Nucleus accumbens (tissue), 56 donors: ENCODE data around the gene CCIN.

ENCODE experiments used
- DNase-seq, 56 donors: peaks; one replicate each; lab custom pipeline; 2025; lab: John Stamatoyannopoulos, UW

Gene CCIN

GRCh38 chr9:36140086-36141084, 28.8 kb upstream of the CCIN start:
- DNase-seq = no peak

- DNase-seq = peak in 13 of 56 donors; percentile 13 to 61 (median 29)
Measured at GRCh38 chr9:36141288-36141687, 27.9 kb upstream of the CCIN start.

GRCh38 chr9:36141761-36142160, 27.4 kb upstream of the CCIN start:
- DNase-seq = no peak

- peak in 8 of 56 donors; percentile 18 to 39 (median 28) for DNase-seq
Measured at GRCh38 chr9:36142510-36143244, 26.5 kb upstream of the CCIN start.

GRCh38 chr9:36143245-36143641, 25.9 kb upstream of the CCIN start:
- no peak for DNase-seq

- no peak for DNase-seq
Measured at GRCh38 chr9:36144309-36145232, 24.6 kb upstream of the CCIN start.

- no peak for DNase-seq
Measured at GRCh38 chr9:36145970-36146369, 23.2 kb upstream of the CCIN start.

- no peak for DNase-seq
Measured at GRCh38 chr9:36146651-36147050, 22.5 kb upstream of the CCIN start.

- no peak for DNase-seq
Measured at GRCh38 chr9:36147441-36148175, 21.6 kb upstream of the CCIN start.

- peak in 54 of 56 donors; percentile 63 to 99 (median 88) for DNase-seq
Measured at GRCh38 chr9:36148311-36149051, 20.7 kb upstream of the CCIN start.

- peak in 4 of 56 donors; percentile 14 to 36 (median 26) for DNase-seq
Measured at GRCh38 chr9:36149197-36149596, 20.0 kb upstream of the CCIN start.

- peak in 2 of 56 donors; percentile 16 to 26 for DNase-seq
Measured at GRCh38 chr9:36150574-36151315, 18.4 kb upstream of the CCIN start.

- peak in 4 of 56 donors; percentile 16 to 36 (median 24) for DNase-seq
Measured at GRCh38 chr9:36151316-36152210, 17.6 kb upstream of the CCIN start.

GRCh38 chr9:36152741-36153438, 16.3 kb upstream of the CCIN start:
- no peak for DNase-seq

GRCh38 chr9:36153746-36154145, 15.4 kb upstream of the CCIN start:
- no peak for DNase-seq

GRCh38 chr9:36154331-36154952, 14.7 kb upstream of the CCIN start:
- peak in 41 of 56 donors; percentile 17 to 74 (median 49) for DNase-seq
